CD4-positive, alpha-beta T cell treated with Interferon alpha-2 for 1 hour (primary cell): ENCODE results near the gene DACT2.
"Not testable (repeated sequence)": the region's sequence is repeated elsewhere in the genome, so short reads cannot be mapped to it uniquely, and the experiment has no call there.

Experiments
- DNase-seq, 2 donors: peaks; one replicate each; pipeline ENCODE4 v3.0.0-alpha.2; 2020 to 2022

Gene DACT2

DNA sequence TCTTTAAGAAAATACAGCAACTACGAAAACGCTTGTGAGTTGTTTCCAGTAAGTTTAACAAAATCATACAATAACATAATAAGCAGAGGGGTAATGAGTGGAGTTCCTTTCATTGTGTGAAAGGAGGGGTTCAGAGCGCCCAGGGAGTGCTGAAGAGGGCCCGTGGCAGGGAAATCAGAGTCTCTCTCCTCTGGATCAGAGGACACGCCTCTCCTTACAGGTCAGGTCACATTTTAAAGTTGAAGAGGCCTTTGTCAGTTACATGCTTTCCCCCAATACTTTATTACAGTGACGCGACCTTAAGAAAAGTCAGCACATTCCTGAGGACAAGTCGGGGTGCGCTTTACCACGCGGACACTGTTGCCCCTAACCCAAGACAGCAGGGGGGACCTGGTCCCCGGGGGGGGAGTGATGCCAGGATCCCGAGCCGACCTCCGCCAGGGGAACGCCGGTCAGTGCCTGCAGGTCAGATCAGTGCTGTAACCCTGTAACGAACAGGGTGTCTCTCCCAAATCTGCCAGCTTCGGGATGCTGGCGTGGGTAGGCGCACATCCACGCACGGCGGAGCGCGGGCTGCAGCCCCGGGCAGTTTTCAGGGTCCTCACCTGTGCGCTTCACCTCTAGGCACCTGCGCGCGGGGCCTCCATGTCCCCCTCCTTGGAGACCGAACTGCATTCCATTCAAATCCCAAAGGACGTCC, 848 bp downstream of the DACT2 start:
- DNase-seq: no peak

DNA sequence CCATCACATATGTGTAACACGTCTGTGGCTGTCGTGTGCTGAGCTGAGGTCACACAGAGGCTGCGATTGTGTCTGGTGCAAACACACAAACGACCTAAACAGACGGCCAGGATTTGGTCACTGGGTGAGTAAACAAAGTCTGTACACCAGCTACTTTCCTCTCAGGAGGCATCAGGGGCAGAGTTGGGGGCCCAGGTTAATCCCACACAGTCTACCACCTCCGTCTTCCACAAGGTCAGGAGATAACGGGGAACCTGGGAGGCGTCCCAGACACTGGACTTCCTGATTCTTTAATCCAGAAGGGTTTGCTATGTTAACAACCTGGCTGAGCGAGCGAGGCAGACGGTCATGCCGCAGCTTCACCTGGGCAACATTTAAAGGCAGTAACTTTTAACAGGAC, 1.5 kb downstream of the DACT2 start:
- no peak for DNase-seq

DNA sequence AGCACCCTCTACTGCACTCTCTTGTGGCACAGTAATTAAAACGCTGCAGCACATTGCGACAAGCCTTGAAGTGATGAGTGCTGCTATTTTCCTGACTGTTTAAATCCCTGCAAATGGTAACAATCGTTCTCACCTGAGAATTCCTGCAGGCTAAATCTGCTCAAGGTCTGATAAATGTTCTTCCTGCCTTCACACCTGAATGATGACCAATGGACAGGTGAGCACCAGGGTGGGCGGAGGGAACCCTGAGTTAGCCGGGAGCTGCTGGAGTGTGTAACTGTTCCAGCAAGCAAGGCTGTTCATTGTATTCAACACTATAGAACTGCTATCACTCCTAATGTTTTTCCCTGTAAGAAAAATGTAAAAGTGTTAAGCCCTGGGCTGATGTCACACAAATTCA, 4.0 kb downstream of the DACT2 start:
- DNase-seq: no peak

DNA sequence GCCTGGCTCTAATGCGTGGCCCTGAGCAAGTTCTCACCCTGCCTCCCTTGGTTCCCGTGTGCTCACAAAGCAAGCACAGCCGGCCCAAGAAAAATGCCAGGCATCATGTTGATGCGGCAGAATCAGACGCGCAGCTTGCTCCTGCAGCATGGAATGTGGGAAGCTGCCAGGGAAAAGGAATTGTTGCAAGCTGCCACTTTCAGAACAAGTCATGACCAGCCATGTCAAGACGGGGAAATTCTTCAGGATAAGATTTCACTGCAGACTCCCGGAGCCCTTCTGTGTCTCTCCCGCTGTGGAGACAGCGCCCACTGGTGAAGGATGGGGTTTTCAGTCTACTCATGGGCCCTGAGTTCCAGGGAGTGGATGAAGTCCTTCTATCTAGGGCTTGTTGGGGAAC, 4.6 kb downstream of the DACT2 start:
- DNase-seq: no peak

DNA sequence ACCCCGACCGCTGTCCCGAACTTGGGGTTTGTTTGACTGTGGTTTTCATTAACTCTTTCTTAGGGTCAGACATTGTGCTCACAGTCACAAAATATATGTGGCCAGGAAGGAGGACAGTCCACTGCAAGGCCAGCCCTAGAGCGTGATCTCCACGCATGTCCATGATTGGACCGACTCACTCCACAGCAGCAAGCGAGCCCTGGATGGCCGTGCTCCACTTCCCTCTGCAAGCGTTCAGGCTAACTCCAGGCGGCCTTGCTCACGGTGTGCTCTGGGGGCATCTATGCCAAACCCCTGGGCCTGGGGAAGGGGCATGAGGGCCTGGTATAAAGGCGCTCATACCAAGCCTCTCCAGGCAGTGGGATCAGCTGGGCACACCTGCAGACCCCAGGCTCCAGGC, 5.6 kb downstream of the DACT2 start:
- no peak for DNase-seq

DNA sequence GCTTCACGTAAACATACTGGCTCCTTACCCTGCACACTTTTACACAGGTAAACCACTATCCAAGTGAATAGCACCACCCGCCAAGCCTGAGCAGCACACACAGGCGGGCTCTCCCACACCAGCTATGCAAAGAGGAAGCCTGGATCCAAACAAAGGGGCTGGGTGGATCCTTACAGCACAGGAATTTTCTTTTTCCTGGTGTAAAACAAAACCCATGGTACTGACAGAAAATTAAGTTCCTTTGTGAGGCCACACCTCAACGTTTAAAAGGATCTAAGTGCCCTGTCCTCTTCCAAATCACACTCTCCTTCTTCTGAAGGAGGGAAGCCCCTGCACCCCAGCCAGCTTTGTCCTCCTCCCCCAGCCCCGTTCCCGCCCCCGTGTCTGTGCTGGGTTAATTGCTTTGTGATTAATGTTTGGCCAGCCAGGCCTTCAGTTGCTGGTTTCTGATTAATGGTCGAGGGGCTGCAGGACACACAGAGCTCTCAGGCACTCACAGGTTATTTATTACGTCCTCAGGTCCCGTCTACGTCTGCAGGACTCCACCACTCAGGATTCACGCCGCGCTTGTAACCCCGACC, 6.1 kb downstream of the DACT2 start:
- no peak for DNase-seq

DNA sequence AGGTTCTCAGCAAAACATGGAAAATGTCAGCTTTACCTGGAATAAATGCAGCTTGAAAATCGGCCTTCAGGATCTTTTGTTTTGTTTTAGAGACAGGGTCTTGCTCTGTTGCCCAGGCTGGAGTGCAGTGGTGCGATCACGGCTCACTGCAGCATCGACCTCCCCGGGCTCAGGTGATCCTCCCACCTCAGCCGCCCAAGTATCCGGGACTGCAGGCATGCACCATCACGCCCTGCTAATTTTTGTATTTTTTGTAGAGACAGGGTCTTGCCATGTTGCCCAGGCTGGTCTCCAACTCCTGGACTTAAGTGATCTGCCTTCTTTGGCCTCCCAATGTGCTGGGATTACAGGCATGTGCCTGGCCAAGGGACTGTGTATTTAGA, 7.5 kb downstream of the DACT2 start:
- DNase-seq: not testable (repeated sequence)

DNA sequence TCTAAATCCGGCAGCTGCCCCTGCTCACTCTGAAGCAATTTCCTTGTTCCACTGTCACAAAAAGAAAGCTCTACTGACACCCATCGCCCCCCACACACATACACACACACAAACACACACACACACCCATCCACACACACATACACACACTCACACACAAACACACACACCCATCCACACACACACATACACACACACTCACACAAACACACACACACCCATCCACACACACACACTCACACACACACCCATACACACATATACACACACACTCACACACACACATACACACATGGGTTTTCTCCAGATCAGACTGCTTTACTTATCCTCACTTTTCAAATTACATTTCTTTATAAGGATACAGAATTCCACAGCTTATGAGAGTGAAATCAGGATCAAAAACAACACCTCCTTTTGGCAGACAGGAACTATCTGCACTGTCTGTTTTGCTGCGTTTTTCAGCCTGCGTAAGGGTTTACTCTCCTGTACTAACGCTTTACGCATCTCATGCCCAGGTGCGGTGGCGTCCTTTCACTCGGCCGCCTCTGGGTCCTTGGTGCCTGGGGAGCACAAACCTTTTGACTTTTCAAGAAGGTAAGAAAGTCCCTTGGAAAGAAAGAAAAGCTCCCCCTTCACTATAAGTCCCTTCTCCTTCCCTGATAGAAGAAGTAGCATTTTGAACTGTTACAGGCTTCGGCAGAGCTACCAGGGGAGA, 8.0 kb downstream of the DACT2 start:
- DNase-seq: no peak

DNA sequence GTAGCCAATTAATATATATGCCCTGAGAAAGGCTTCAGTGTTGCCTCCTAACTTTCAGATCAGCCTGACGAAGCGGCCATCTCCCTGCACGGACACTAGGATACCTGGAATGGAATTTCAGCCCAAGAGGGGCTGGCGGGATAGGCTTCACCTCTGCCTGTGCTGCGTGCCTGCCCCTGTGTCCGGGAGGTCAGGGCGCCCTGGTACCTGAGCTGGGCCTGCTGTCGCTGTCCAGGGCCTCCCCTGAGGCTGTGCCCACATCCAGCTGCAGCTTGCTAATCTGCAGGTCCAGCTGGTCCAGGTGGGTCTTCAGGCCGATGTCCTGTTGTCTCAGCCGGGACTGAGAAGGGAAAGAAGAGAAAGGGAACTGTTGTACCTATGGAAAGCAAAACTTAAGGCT, 8.6 kb downstream of the DACT2 start:
- no peak for DNase-seq

DNA sequence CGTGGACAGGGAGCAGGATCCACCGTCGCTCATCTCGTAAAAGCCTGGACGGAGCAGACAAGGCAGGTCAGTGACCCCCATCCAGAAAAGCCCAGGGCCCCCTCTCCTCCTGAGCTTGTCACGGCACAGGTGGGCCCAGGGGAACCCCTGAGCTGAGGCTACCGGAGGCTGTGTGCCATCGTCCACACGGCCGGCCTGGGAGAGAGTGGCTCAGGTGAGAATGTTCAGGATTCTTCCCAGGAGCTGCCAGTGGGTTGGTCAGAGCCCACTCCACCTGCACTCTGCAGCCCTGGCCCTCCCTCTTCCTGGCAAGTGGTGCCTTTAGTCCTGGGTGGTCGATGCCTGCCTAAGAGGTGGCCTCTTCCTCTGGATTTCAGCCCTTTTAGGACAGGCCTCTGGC, 9.2 kb downstream of the DACT2 start:
- no peak for DNase-seq

DNA sequence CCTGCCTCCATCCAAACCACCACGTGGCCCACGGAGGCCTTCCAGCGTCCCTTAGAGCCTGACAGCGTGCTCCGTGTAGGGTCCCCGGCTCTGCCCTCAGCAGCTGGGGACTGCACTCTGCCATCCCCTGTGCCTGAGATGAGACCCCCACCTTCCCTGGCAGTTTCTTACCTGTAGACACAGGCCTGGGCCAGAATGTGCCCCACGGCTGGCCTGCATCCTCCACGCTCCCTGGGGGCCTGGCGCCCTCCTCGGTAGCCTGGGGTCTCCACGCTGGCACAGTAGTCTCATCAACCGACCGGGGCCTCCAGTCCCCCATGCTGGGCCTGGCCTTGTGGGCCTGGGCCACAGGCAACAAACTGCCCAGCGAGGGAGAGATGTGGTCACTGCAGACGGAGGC, 9.6 kb downstream of the DACT2 start:
- DNase-seq: no peak

DNA sequence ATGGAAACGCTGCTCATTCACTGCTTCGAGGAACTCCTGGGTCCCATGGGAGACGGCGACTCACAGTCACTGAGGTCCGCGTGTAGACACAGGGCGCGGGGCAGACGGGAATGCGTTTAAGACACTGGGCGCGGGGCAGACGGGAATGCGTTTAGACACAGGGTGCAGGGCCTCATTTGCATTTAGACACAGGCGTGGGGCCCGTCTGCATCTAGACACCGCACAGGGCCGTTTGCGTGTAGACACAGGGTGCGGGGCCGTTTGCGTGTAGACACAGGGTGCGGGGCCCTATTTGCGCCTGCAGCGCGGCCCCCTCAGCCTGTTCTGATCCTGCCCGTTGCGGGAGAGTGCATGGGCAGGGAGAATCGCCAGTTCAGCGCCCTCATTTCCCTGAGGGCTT, 10.4 kb downstream of the DACT2 start:
- DNase-seq: no peak

DNA sequence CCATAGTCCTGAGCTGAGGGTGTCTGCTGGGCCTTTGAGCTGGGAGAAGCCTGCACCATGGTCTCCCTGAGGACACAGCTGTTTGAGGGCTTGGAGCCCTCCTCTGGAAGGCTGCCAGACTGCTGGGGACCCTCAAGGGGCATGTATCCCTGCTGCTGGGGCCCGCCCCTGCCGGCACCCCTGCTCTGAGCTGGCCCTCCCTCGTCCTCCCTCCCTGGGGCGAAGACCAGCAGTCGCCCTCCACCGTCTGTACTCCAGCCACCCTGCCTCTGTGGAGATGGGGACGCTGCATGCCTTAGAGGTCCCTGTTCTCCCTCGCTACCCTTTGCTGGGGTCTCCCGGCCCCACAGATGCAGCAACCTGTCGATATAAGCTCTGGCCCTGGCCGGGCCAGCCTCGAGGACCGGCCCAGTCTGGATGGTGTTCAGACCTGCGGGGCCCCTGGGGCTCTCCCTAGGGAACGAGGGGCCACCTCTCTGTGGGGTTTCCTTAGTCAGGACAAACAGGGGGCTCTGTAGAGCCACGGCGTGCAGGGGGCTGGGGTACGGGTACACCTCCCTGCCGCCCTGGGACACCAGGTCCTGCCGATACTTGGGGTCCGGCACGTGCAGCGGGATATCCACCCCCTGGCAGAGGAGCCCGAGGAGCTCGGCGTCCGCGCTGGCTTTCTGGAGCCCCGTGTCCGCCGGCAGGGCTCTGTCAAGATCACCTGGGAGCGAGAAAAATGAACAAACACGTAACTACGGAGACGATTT, 11.0 kb downstream of the DACT2 start:
- DNase-seq: no peak

DNA sequence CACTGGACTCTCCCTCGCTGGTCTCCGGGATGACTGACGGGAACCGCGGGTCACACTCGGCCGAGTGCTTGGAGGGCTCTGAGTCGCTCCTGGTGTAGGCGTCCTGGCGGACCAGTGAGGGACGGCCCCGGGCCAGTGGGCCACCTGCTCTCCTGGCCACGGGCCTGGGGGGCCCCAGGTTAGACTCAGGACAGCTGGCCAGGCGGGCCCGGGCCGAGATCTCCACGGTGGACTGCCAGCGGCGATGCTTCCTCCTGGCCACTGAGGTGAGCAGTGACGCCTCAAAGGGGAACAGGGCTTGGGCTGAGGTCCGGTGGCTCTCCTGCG, 11.9 kb downstream of the DACT2 start:
- DNase-seq: no peak

DNA sequence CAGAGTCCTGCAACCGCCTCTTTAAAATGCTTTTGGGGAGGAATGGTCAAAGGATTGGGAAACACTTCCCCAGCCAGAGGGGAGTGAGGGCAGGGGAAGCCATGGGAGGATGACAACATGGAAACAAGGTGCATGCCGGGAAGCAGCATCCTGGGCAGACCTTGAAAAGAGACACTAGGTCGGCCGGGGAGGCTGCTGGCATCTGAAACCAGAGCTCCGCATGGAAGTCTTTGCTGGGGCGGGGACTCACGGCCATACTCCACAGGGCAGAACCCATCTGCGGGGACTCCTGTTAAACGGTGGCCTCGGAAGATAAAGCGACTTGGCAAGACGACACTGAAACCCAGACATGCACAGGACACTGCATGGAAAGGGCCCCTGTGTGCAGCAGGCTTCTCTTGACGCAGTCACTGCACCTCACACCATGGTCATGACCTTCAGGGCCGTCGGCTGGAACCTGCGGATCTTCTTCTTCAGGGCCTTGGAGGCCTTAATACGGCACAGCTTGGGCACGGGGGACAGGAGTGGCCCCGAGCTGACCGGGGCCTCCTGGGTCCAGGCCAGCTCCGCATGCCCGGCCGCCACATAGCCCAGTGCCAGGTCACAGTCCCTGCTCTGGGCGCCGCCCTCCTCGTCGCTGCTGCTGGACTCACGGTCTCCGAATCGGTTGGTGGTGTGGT, 12.4 kb downstream of the DACT2 start:
- DNase-seq: no peak

DNA sequence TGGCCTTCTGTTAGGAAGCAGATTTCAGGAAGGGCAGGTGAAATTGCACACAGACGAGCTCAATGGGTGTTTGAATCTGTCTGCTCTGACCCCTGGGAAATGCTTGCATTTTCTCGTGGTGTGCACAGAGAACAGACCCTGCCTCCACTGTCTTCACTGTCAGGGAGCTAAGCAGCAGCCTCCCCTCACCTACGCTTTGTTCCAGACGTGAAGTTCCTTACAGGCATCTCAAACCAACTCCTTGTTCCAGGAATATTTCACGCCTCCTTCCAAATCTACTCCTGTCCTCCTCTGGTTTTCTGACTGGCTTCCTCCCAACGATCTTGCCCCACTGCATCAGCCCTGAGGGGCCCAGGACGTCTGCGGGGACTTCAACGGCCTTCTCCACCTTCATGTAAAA, 13.7 kb downstream of the DACT2 start:
- DNase-seq: no peak

DNA sequence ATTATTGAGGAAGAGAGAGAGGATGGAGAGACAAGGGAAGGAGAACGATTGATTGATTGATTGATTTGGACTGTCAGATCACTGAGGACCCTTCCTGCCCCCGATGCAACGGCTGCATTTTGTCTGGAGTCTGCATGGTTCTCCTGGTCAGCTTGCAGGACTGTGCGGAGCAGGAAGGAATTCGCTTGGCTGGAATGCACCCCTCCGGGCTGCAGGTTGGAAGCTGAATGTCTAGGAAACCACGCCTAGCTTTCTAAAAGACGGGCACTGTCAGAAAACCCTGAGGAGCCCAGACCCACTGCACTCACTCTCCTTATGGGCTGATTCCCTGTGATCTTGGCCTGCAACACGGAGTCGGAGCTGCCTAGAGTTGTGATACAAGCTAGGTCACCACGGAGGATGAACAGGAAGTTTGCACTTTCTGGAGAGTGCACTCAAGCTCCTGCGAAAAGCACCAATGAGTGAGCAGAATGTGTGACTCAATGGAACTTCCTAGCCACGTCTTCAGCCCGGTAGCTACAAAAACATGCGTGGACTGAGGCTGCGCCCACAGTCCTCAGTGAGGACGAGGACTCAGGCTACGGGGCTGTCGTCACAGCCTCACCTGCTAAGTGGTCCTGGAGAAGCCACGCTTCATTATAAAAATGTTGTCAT, 14.4 kb downstream of the DACT2 start:
- no peak for DNase-seq

DNA sequence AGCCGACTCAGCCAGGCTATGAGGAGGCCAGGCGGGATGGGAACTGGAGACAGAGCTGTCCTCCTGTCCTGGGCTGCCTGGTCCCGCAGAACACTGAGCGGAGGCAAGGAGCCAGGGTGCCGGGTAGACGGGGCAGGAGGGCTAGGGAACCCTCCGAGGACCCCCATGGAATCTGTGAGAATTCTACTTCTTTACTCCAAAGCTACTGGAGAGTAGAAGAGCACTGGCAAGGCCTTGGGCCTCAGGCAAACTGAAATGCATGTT, 14.9 kb downstream of the DACT2 start:
- DNase-seq: no peak

DNA sequence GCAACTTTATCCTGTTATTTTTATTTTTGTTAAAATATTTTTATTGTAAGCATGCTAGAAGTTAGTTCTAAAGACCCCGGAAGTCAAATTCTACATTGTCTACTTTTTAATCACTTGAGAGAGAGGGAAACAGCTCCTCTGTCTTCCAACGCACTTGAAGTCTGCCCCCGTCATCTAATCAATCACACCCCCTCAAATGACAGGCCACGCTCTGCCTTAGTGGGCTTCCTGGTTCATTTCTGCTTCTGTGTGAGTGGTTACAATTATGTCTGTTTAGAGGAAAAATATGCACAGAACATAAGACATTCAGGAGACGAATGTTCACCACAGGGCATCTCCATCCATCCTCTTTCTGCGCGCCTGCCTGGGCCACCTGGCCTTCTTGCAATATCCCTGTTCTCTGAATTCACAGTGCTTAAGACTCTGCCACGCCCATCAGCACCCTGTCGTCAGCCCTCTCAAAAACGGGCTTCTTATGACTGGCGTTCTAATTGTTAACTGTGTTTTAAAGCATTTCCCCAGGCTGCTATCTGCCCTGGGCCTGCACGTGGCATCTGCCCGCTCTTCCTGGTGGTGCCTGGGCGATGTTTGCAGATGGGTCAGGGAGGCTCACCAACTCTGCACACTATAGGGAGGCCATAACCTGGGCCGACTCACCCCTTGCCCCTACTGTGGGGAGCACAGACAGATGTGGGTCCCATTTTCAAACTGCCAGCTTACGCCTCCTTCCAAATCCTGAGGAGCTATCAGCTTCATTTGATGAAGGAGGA, 15.4 kb downstream of the DACT2 start:
- no peak for DNase-seq

DNA sequence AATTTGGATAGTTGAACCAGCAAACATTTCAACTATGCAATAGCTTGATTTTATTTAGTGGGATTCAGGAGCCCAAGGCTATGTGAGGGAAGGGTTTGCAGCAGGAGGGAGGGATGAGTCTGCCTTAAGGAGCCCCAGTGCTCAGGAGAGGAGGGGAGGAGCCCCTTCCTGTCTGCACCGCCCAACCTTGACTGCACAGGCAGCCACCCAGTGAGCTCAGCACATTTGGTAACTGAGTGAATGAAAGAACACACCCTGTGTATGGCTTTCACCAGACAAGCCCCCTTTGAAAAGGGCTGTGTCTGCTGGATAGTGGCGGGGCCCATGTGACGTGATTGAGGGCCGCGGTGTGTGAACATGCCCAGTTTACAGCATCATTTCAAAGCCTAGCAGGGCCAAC, 17.0 kb downstream of the DACT2 start:
- DNase-seq: no peak

DNA sequence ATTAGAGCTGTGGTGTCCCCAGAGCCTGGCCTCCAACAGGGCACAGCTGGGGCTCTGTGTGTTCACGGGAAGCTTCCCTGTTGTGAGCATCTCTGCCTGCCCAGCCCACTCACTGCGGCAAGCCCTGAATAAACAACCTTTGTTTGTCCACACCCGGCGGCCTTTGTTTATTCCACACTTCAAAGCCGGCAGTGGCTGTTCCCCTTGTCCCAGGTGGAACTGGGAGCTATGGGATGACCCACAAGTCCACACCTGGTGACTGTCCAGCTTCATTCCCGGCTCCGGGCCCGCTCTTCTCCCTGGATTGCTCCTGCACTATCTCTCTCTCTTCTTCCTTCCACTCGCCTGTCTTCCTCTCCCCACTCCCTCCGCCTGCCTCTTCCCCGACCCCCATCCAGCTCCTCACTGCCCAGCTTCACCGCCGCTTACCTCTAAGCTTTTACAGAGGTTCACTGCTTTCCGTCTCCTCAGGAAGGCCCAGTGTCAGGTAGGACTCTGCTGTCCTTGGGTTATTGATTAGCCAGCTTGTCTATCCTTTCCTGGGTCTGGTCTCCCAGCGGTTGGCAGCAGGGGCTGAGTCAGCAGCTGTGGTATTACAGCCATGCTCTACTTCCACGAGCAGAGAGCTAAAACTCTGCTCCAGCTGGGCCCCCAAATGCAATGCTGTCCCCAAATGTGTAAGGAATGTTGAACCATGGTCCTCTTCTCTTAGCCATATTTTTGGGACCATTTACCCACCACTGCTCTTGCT, 17.8 kb downstream of the DACT2 start:
- DNase-seq: no peak
